Naive thymus-derived CD8-positive, alpha-beta T cell (primary cell): ENCODE measurements around the gene C1orf210. TPM values are rescaled to one million over a fixed set of nuclear protein-coding genes. Genes with fewer than 3 reads are reported as not detected.
A peak's percentile ranks its signal among the peaks of the same experiment; 100 is the strongest.

ENCODE experiments used
- ATAC-seq, 2 donors: fragments of 150-1000 bp; cut with Tn5 transposase in 1 of 2; sonication (Bioruptor Pico), chemical (Tn5 transposase) in 1 of 2; 1 replicate in 1 of 2; 2 replicates in 1 of 2; pipeline ENCODE4 v1.10.0; 2021; ENCODE audit warnings: mild to moderate bottlenecking in 2 of 2, moderate library complexity in 2 of 2
- POLR2A ChIA-PET: fragments of 350-600 bp; sonication (Branson Sonifier 250); formaldehyde crosslinking; loops from one replicate; lab custom pipeline; 2021; ENCODE audit warnings: antibody characterized with exemption; lab: Charles Lee
- DNase-seq, 10 donors: peaks; one replicate each; pipeline versions ENCODE4 v3.0.0 to v3.0.0-alpha.2; 2020 to 2022
- H3K27ac Mint-ChIP-seq, 10 donors: one replicate each; pipeline ENCODE4 v1.8.0; 2020 to 2022; ENCODE audit warnings: mild to moderate bottlenecking in 10 of 10, mixed read lengths in 10 of 10, moderate library complexity in 4 of 10, inconsistent platforms in 1 of 10
- H3K27me3 Mint-ChIP-seq, 5 donors: one replicate each; pipeline ENCODE4 v1.8.0; 2021 to 2022; ENCODE audit warnings: mixed read lengths in 5 of 5
- H3K36me3 Mint-ChIP-seq, 3 donors: one replicate each; pipeline ENCODE4 v1.8.0; 2020 to 2022; ENCODE audit warnings: mixed read lengths in 3 of 3, mild to moderate bottlenecking in 2 of 3, inconsistent platforms in 1 of 3
- H3K4me1 Mint-ChIP-seq, 4 donors: one replicate each; pipeline ENCODE4 v1.8.0; 2021 to 2022; ENCODE audit warnings: mixed read lengths in 4 of 4
- H3K4me3 Mint-ChIP-seq, 10 donors: one replicate each; pipeline ENCODE4 v1.8.0; 2020 to 2022; ENCODE audit warnings: mild to moderate bottlenecking in 10 of 10, mixed read lengths in 10 of 10, moderate library complexity in 6 of 10, inconsistent platforms in 1 of 10
- H3K9me3 Mint-ChIP-seq, 9 donors: one replicate each; pipeline ENCODE4 v1.8.0; 2020 to 2022; ENCODE audit warnings: mixed read lengths in 9 of 9, mild to moderate bottlenecking in 3 of 9, inconsistent platforms in 1 of 9, moderate library complexity in 1 of 9
- polyA plus RNA-seq, 3 donors: library from polyadenylated mRNA; unstranded; fragments of 300-500 nt; fragmentation: Illumina TruSeq; gene quantifications; one replicate each; pipeline ENCODE4 v1.2.3, GENCODE V29; 2021
- total RNA-seq, 8 experiments: library from RNA in 2 of 8; stranded (reverse) in 2 of 8; gene quantifications; one replicate each; pipeline ENCODE4 v1.2.3 and lab custom pipeline; 2021 to 2026

Gene C1orf210
- not detected for total RNA-seq
- under 1 TPM in 1 of 3 donors, not detected in 2; 0.13 TPM for polyA plus RNA-seq
- total RNA-seq (lab: John Stamatoyannopoulos, UW), result 0 to 0.07 (median 0) reads per million in 6 experiments

DNA sequence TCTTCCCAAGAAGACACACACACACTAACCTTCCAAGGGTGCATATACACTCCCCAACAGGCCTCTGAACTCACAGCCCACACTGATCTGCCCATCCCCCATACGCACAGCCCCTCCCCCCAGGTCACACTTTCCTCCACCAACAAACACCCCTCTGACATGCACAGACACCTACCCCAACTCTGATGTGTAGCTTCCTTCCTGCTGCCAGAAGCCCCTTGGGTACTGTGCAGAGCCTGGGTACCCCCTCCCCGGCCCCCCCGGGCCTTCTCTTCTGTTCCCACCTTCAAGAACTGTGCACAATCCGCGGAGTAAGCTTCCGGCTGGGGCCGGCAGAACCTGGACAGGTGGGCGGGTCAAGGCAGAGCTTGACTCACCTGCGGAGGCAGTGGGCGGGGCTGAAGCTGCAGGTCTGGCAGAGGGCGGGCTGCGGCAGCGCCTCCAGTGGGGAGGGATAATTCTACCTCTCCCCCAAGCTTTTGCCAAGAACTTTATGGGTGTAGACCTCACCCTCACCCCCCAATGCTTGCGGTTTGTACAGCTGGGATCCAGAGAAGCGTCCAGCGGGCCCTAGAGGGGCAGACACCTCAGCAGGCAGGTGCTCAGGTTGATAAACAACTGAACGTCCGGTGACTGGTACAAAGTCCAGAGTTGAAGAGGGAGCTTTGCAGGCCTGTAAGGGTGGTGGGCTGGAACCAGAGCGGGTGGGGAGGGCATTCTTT lies at the start of gene C1orf210:
Gene C1orf210 (minus strand): TSS at position 313 of the 722 bp plus-strand sequence. CDS start 2,311 bp downstream, outside the sequence.
- peaks cover 0 to 4% (median 0%) of the 10 kb centered on the region in 4 donors for H3K4me1 Mint-ChIP-seq

DNA sequence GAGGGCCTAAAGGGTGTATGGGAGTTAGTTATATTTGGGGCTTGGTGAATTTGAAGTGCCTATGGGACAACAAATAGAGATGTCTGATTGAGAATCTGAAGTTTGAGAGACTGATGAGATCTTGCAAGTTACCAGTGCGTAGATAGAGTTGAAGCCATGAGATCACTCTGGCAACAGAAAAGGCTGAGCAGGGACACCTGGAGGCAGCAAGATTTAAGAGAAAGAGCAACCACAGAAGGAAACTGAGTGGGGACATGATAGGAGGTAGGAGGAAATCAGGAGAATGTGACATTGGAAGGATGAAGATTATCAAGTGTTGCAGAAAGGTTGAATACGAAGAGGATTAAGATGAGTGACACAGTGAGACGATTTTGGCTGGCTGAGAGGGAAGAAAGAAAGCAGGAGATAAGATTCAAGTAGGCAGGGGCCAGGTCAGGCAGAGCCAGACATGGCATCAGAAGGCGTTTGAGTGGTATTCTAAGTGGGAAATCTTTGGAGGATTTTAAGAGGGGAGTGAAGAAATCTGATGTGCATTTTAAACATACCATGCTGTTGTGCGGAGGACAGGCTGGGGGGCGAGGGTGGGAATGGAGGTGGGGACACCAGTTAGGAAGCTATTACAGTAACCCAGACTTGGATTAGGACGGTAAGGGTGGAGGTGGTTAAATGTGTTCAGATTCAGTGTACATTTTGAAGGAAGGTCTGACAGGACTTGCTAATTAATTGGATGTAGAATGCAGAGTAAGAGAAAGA lies 49.2 kb upstream of the C1orf210 start:
- Mint-ChIP-seq H3K4me3 (no peak overlapping the region), H3K27ac (peak overlapping the region in 2 of 10 donors; percentile 3 to 7), H3K4me1 (peaks cover 0 to 3% (median under 1%) of the 10 kb centered on the region in 4 donors), H3K9me3 (no peaks in the 10 kb centered on the region), H3K27me3 (peaks cover 0 to 1% (median 0%) of the 10 kb centered on the region in 5 donors), H3K36me3 (no peaks in the 10 kb centered on the region)
- ATAC-seq, result no peak
- DNase-seq, result no peak
- POLR2A ChIA-PET, result no interaction called here

More for the DNA sequence above, at the start of gene C1orf210:
- peak within 1 kb of the TSS in 2 of 10 donors; percentile 43 to 63 for H3K27ac Mint-ChIP-seq
- POLR2A ChIA-PET, result no interaction called here
- ATAC-seq (no peak), DNase-seq (no peak)
- peaks cover 0 to 14% (median 6%) of the 10 kb centered on the region in 5 donors for H3K27me3 Mint-ChIP-seq
- H3K9me3 Mint-ChIP-seq, result no peaks in the 10 kb centered on the region
- H3K4me3 Mint-ChIP-seq, result peak within 1 kb of the TSS in 1 of 10 donors; percentile 24
- no peaks in the 10 kb centered on the region for H3K36me3 Mint-ChIP-seq

DNA sequence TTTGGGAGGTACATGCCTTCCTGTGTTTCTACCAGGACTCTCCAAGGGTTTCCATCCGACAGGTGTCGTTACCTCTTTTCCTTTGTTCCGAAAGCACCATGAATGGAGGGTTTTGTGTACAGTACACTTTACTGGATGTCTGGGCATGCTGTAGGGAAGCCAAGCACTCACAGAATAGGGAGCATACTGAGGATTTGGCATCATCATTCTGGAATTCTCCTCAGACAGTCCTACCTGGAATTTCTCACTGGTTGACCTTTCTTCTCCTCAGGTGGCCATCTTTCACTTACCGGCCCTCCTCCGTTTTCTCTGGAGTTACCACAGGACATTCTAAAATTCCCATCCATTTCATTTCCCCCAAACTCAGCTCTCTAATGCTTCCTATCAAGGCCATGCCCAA lies 46.3 kb upstream of the C1orf210 start:
- Mint-ChIP-seq H3K27me3 (peaks cover 0 to 1% (median 0%) of the 10 kb centered on the region in 5 donors), H3K36me3 (peaks cover 0 to 9% (median 2%) of the 10 kb centered on the region in 3 donors), H3K4me3 (no peak overlapping the region), H3K9me3 (peaks cover 0 to 20% (median 5%) of the 10 kb centered on the region in 9 donors), H3K4me1 (peaks cover 0 to 9% (median 2%) of the 10 kb centered on the region in 4 donors), H3K27ac (no peak overlapping the region)
- ATAC-seq (no peak), DNase-seq (no peak)
- POLR2A ChIA-PET, result no interaction called here

DNA sequence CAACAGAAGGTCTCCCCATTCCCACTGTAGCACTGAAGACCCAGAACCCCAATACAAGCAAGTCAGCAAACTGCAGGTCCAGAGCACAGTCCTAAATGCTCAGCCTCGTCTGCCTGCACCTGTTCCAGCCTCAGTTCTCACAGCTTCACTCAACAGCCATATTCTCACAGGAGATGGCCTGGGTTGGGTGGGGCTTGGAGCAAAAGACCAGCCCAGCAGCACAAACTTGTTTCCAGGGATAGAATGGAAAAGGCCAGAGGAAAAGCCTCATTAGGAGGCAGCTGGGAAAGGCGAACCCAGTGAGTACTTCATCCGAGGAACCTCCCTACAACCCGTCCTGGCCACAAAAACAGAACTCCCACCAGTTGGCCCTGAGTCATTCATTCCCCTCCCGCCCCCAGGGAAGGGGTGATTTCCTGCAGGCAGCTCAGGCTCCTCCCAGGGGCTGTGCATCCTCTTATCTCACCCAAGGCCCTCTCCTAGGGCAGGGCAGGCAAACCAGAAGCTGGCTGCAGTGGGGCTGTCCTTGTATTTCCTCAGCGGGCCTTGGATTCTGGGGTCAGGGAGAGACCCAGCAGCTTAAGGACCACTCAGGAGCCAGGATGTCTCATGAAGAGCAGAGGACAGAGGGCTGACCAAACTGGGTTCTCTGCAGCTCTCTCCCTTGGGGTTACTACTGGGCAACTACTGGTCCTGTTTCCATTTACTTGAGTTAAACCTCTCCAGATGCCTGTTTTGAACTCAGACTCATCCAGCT lies 44.8 kb upstream of the C1orf210 start:
- ATAC-seq (no peak), DNase-seq (no peak)
- Mint-ChIP-seq H3K36me3 (peaks cover 0 to 16% (median 8%) of the 10 kb centered on the region in 3 donors), H3K4me1 (peaks cover 0 to 9% (median 2%) of the 10 kb centered on the region in 4 donors), H3K4me3 (no peak overlapping the region), H3K27me3 (no peaks in the 10 kb centered on the region), H3K27ac (no peak overlapping the region), H3K9me3 (peaks cover 2 to 28% (median 6%) of the 10 kb centered on the region in 9 donors)
- POLR2A ChIA-PET, result interaction anchor here (0.9 kb wide), 1 partner anchor 9 kb away, joined by 3 read pairs; no protein-coding TSS in a partner anchor

DNA sequence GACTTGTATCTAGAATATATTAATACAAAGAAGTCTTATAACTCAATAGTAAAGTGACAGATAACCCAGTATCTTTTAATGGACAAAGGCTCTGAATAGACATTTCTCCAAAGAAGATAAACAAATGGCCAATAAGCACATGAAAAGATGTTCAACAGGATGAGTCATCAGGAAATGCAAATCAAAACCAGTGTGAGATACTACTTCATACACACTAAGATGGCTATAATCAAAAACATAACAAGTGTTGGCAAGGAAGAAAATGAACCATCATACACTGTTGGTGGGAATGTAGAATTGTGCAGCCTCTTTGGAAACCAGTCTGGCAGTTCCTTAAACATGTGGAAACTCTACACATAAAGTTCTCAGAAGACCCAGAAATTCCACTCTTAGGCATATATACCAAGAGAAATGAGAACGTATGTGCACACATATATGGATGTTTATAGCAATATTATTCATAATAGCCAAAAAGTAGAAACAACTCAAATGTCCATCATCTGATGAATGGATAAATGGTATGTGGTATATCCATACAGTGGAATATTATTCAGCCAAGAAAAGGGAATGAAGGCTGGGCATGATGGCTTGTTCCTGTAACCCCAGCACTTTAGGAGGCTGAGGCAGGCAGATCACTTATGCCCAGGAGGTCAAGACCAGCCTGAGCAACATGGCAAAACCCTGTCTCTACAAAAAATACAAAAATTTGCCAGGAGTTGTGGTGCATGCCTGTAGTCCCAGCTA lies 42.3 kb upstream of the C1orf210 start:
- H3K4me3 Mint-ChIP-seq, result no peak overlapping the region
- DNase-seq (no peak), ATAC-seq (no peak)
- peaks cover 6 to 41% (median 20%) of the 10 kb centered on the region in 9 donors for H3K9me3 Mint-ChIP-seq
- POLR2A ChIA-PET, result no interaction called here
- H3K27ac Mint-ChIP-seq, result peak overlapping the region in 3 of 10 donors; percentile 42 to 72 (median 63)
- H3K36me3 Mint-ChIP-seq, result peaks cover 0 to 28% (median 18%) of the 10 kb centered on the region in 3 donors
- H3K4me1 Mint-ChIP-seq, result peaks cover 0 to 9% (median 2%) of the 10 kb centered on the region in 4 donors
- H3K27me3 Mint-ChIP-seq, result no peaks in the 10 kb centered on the region

DNA sequence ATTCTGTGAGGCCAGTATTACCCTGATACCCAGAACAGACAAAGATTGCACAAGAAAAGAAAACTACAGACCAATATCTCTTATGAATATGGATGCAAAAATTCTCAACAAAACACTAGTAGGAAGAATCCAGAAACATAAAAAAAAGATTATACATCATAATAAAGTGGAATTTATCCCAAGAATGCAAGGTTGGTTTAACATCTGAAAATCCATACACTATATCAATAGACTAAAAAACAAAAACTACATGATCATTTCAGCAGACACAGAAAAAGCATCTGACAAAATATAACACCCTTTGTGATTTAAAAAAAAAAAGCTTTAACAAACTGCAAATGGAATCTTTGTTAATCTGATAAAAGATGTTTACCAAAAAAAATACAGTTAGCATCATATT lies 40.0 kb upstream of the C1orf210 start:
- Mint-ChIP-seq H3K9me3 (peaks cover 6 to 41% (median 20%) of the 10 kb centered on the region in 9 donors), H3K36me3 (peaks cover 0 to 28% (median 18%) of the 10 kb centered on the region in 3 donors), H3K4me1 (peaks cover 0 to 9% (median 2%) of the 10 kb centered on the region in 4 donors), H3K27me3 (no peaks in the 10 kb centered on the region), H3K4me3 (no peak overlapping the region), H3K27ac (no peak overlapping the region)
- POLR2A ChIA-PET, result no interaction called here
- DNase-seq, result no peak
- ATAC-seq, result no peak

DNA sequence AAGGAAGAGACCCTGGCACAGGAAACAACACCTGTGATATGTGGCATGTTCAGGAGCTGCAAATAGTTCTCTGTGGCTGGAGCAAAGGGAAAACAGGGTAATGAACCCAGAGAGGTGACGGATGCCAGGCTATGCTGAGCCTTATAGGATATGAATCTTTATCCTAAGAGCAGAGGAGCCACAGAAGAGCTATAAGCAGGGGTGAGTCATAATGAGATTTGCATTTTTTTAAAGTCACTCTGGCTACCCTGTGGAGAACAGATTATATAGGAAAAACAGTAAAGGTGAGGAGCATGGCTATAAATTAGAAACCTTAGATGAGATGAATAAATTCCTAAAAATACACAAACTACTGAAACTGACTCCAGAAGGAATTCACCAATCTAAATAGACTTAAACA lies 39.4 kb upstream of the C1orf210 start:
- H3K27me3 Mint-ChIP-seq, result no peaks in the 10 kb centered on the region
- peaks cover 0 to 28% (median 18%) of the 10 kb centered on the region in 3 donors for H3K36me3 Mint-ChIP-seq
- ATAC-seq (no peak), DNase-seq (no peak)
- no peak overlapping the region for H3K27ac Mint-ChIP-seq
- peaks cover 0 to 7% (median 2%) of the 10 kb centered on the region in 4 donors for H3K4me1 Mint-ChIP-seq
- H3K4me3 Mint-ChIP-seq, result no peak overlapping the region
- POLR2A ChIA-PET, result no interaction called here
- peaks cover 6 to 41% (median 20%) of the 10 kb centered on the region in 9 donors for H3K9me3 Mint-ChIP-seq

DNA sequence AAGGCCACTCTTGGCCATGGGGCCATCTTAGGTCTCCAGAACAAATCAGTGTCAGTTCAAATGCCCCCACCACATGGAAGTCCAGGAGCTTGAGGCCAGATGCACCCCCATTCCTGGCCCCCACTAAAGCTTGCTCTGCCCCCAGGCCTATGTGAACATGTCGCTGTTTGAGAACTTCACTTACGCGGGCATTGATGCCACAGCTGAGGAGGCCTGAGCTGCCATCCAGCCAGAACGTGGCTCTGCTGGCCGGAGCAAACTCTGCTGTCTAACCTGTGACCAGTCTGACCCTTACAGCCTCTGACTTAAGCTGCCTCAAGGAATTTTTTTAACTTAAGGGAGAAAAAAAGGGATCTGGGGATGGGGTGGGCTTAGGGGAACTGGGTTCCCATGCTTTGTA lies 37.1 kb upstream of the C1orf210 start:
- peaks cover 1 to 29% (median 17%) of the 10 kb centered on the region in 9 donors for H3K9me3 Mint-ChIP-seq
- no peak overlapping the region for H3K4me3 Mint-ChIP-seq
- ATAC-seq, result no peak
- H3K4me1 Mint-ChIP-seq, result peaks cover 0 to 4% (median under 1%) of the 10 kb centered on the region in 4 donors
- H3K36me3 Mint-ChIP-seq, result peaks cover 0 to 24% (median 16%) of the 10 kb centered on the region in 3 donors
- POLR2A ChIA-PET, result no interaction called here
- peak in 1 of 10 donors; percentile 26 for DNase-seq
- no peak overlapping the region for H3K27ac Mint-ChIP-seq
- H3K27me3 Mint-ChIP-seq, result no peaks in the 10 kb centered on the region

DNA sequence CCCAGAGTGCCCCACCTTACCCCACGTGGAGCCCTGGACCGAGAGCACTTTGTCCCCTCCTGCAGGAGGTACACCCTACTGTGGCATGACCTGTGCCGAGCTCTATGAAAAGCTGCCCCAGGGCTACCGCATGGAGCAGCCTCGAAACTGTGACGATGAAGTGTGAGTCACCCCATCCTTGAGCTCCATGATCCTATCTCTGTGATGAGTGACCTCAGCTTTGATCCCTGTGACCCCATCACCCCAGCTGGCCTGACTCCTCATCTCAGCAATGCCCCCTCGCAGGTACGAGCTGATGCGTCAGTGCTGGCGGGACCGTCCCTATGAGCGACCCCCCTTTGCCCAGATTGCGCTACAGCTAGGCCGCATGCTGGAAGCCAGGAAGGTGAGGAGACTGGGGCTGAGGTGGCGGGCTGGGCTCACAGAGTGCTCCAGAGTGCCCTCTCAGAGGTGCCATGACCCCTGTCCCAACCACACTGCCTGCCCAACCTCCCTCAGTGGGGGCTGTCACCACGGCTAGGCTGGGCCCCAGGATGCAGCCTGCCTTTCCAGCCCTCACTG lies 36.0 kb upstream of the C1orf210 start:
- H3K36me3 Mint-ChIP-seq, result peaks cover 0 to 19% (median 16%) of the 10 kb centered on the region in 3 donors
- no peak overlapping the region for H3K27ac Mint-ChIP-seq
- peak in 1 of 10 donors; percentile 51 for DNase-seq
- H3K4me1 Mint-ChIP-seq, result peaks cover 0 to 2% (median 0%) of the 10 kb centered on the region in 4 donors
- ATAC-seq, result no peak
- POLR2A ChIA-PET, result interaction anchor here (0.6 to 1.5 kb wide), 2 partner anchors 8 to 76 kb away, joined by 3 read pairs; no protein-coding TSS in a partner anchor
- no peaks in the 10 kb centered on the region for H3K27me3 Mint-ChIP-seq
- H3K9me3 Mint-ChIP-seq, result peaks cover 1 to 21% (median 16%) of the 10 kb centered on the region in 9 donors
- H3K4me3 Mint-ChIP-seq, result no peak overlapping the region

DNA sequence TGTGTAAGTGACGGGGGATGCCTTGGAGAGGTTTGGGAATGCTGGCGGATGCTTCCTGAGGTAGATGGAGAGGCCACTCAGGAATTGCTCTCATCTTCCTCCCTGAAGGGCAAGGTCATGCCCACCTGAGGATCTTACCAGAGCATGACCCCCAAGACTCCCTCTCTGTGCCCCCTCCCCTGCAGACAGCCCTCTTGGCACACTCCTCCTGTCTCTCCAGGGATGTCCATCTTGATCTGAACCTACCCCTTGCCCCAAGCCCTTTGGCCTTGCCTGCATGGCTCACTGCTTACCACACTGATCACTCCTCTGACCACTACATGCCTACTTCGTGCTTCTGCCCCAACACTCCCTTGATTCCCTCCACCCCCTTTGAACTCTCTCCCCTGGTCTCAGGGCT lies 34.4 kb upstream of the C1orf210 start:
- Mint-ChIP-seq H3K27ac (peak overlapping the region in 2 of 10 donors; percentile 52 to 73), H3K36me3 (peaks cover 0 to 8% (median 7%) of the 10 kb centered on the region in 3 donors), H3K9me3 (peaks cover 0 to 10% (median 7%) of the 10 kb centered on the region in 9 donors), H3K4me3 (no peak overlapping the region), H3K27me3 (no peaks in the 10 kb centered on the region), H3K4me1 (peaks cover 0 to 2% (median 0%) of the 10 kb centered on the region in 4 donors)
- DNase-seq (no peak), ATAC-seq (no peak)
- POLR2A ChIA-PET, result no interaction called here

DNA sequence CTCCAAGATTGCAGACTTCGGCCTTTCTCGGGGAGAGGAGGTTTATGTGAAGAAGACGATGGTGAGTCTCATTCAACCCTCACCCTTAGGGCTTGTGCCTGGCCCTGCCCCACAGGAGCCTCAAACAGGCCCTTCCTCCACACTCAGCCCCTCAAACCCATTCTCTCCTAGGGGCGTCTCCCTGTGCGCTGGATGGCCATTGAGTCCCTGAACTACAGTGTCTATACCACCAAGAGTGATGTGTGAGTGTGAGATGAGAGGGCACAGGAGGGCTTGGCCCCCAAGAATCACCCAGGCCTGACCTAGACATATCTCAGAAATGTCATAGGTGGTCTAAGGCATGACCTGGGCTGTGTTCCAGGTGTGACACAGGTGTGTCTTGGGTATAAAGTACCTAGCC lies 33.9 kb upstream of the C1orf210 start:
- H3K4me1 Mint-ChIP-seq, result peaks cover 0 to 1% (median 0%) of the 10 kb centered on the region in 4 donors
- POLR2A ChIA-PET, result no interaction called here
- no peaks in the 10 kb centered on the region for H3K27me3 Mint-ChIP-seq
- no peak overlapping the region for H3K4me3 Mint-ChIP-seq
- H3K27ac Mint-ChIP-seq, result peak overlapping the region in 1 of 10 donors; percentile 52
- peaks cover 0 to 5% (median 2%) of the 10 kb centered on the region in 9 donors for H3K9me3 Mint-ChIP-seq
- ATAC-seq (no peak), DNase-seq (no peak)
- peaks cover 0 to 3% (median 2%) of the 10 kb centered on the region in 3 donors for H3K36me3 Mint-ChIP-seq
